HepG2 (cell line): ENCODE results near the gene WDR18. TPM values are rescaled to one million over a fixed set of nuclear protein-coding genes. Genes with fewer than 3 reads are reported as not detected.

ENCODE experiments used
- CBX1 ChIP-seq: IDR thresholded peaks from one replicate; pipeline ENCODE4 v1.6.1; 2016; ENCODE audit warnings: antibody characterized with exemption, low read depth
- JUN ChIP-seq: sonication (generic); formaldehyde crosslinking; IDR thresholded peaks from 2 replicates; pipeline ENCODE4 v1.4.0; 2020; ENCODE audit warnings: mild to moderate bottlenecking, missing genetic modification reagents
- JUND ChIP-seq: sonication (generic); formaldehyde crosslinking; IDR thresholded peaks from 2 replicates; pipeline ENCODE4 v1.8.0; 2022; ENCODE audit warnings: mild to moderate bottlenecking, missing genetic modification reagents
- NRL ChIP-seq: sonication (generic); formaldehyde crosslinking; IDR thresholded peaks from 2 replicates; pipeline ENCODE4 v1.5.0; 2020; ENCODE audit warnings: missing genetic modification reagents, mild to moderate bottlenecking, moderate library complexity, borderline replicate concordance
- SIN3B ChIP-seq: fragments of 150-350 bp; IDR thresholded peaks from 2 replicates; pipeline ENCODE4 v1.6.1; 2014; ENCODE audit warnings: low read length
- SP1 ChIP-seq, 2 experiments: fragments of 450-650 bp in 1 of 2; sonication (generic) in 1 of 2; formaldehyde crosslinking in 1 of 2; IDR thresholded peaks; 2 replicates each; pipeline versions ENCODE4 v1.4.0 to v1.6.1; 2016 to 2020; ENCODE audit warnings: missing genetic modification reagents in 1 of 2
- U2AF2 ChIP-seq: fragments of 200-400 bp; formaldehyde crosslinking; IDR thresholded peaks from 2 replicates; pipeline ENCODE4 v1.6.1; 2017; ENCODE audit warnings: low read depth, mild to moderate bottlenecking, low read length
- ZBTB20 ChIP-seq: sonication (generic); formaldehyde crosslinking; IDR thresholded peaks from 2 replicates; pipeline ENCODE4 v1.8.1; 2023; ENCODE audit warnings: missing genetic modification reagents, low read depth, mild to moderate bottlenecking, borderline replicate concordance
- ZMAT3 ChIP-seq: sonication (generic); formaldehyde crosslinking; conservative IDR thresholded peaks from 2 replicates; pipeline ENCODE4 v1.7.0; 2021; ENCODE audit warnings: missing genetic modification reagents
- ZNF205 ChIP-seq: IDR thresholded peaks from 2 replicates; pipeline ENCODE4 v1.6.1; 2018; ENCODE audit warnings: missing biosample characterization, missing genetic modification reagents
- ZNF326 ChIP-seq: sonication (generic); formaldehyde crosslinking; IDR thresholded peaks from 2 replicates; pipeline ENCODE4 v1.4.0; 2020; ENCODE audit warnings: missing genetic modification reagents, borderline replicate concordance
- ZNF484 ChIP-seq: sonication (generic); formaldehyde crosslinking; IDR thresholded peaks from 2 replicates; pipeline ENCODE4 v1.5.1; 2020; ENCODE audit warnings: mild to moderate bottlenecking, low read depth, missing genetic modification reagents, borderline replicate concordance
- polyA plus RNA-seq, 8 experiments: library from polyadenylated mRNA; depleted of rRNA in 3 of 8; stranded (reverse) in 7 of 8; unstranded in 1 of 8; fragments of >200 nt; fragmentation: Illumina TruSeq in 4 of 8; extraction: Trizol in 4 of 8; gene quantifications; 2 replicates each; pipeline versions ENCODE4 v1.2.1 to v1.2.3, GENCODE V29; 2011 to 2016; ENCODE audit warnings: low read depth in 4 of 8, missing spikeins in 1 of 8, mixed read lengths in 1 of 8; ENCODE audit not compliant: insufficient read depth in 1 of 8
- total RNA-seq, 5 experiments: library from RNA; depleted of rRNA; stranded (reverse); fragments of >200 nt; fragmentation: Illumina TruSeq; extraction: Trizol; gene quantifications; 2 replicates each; pipeline ENCODE4 v1.2.3, GENCODE V29; 2016; ENCODE audit warnings: low read depth in 1 of 5
- TF ChIP-seq, protein P1 (sequence below): sonication (generic); formaldehyde crosslinking; IDR thresholded peaks from 2 replicates; pipeline ENCODE4 v1.5.1; 2020; ENCODE audit warnings: mild to moderate bottlenecking, missing genetic modification reagents, borderline replicate concordance
- TF ChIP-seq, protein P2 (sequence below): sonication (generic); formaldehyde crosslinking; IDR thresholded peaks from 2 replicates; pipeline ENCODE4 v1.4.0; 2020; ENCODE audit warnings: mild to moderate bottlenecking, missing genetic modification reagents, borderline replicate concordance
- TF ChIP-seq, protein P3 (sequence below): sonication (generic); formaldehyde crosslinking; IDR thresholded peaks from 2 replicates; pipeline ENCODE4 v1.4.0; 2020; ENCODE audit warnings: mild to moderate bottlenecking, low read depth, missing genetic modification reagents
- TF ChIP-seq, protein P4 (sequence below): IDR thresholded peaks from 2 replicates; pipeline ENCODE4 v1.6.1; 2016; ENCODE audit warnings: low read depth
- TF ChIP-seq, protein P5 (sequence below): IDR thresholded peaks from 2 replicates; pipeline ENCODE4 v1.6.1; 2018; ENCODE audit warnings: missing genetic modification reagents

The WDR18 gene
- total and polyA plus RNA-seq, 2 of the 13 experiments (the other 11 are each of a cell fraction or from before 2014, with no cell fraction given) = 36.4 to 47.6 TPM

DNA sequence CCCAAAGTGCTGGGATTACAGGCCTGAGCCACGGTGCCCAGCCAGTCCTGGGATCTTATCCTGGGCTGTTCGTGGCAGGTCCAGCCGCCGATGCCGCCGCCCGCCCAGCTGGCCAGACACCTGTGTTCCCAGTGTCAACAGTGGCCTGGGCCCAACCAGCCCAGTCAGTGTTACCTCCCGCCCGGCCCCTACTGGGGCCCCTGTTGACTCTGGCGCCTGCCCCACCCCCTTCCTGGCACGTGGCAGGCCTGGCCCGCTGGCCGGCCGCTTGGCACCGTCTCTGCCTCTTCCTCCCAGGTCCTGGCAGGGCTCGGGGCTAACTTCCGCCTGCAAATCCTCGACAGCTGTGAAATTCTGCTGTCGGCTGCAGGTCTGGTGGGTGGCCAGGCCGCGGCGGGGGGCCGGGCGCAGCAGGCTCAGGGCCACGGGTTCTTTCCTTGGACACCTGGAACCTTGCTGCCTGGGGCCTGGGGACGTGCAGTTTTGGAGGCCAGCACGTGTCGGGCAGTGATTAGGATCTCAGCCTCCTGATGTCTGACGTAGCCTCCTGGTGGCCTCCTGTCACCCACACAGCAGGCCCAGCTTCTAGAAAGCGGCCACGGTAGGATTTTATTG is 49.2 kb upstream of the WDR18 start (continued):
- TF ChIP-seq, protein P1, sequence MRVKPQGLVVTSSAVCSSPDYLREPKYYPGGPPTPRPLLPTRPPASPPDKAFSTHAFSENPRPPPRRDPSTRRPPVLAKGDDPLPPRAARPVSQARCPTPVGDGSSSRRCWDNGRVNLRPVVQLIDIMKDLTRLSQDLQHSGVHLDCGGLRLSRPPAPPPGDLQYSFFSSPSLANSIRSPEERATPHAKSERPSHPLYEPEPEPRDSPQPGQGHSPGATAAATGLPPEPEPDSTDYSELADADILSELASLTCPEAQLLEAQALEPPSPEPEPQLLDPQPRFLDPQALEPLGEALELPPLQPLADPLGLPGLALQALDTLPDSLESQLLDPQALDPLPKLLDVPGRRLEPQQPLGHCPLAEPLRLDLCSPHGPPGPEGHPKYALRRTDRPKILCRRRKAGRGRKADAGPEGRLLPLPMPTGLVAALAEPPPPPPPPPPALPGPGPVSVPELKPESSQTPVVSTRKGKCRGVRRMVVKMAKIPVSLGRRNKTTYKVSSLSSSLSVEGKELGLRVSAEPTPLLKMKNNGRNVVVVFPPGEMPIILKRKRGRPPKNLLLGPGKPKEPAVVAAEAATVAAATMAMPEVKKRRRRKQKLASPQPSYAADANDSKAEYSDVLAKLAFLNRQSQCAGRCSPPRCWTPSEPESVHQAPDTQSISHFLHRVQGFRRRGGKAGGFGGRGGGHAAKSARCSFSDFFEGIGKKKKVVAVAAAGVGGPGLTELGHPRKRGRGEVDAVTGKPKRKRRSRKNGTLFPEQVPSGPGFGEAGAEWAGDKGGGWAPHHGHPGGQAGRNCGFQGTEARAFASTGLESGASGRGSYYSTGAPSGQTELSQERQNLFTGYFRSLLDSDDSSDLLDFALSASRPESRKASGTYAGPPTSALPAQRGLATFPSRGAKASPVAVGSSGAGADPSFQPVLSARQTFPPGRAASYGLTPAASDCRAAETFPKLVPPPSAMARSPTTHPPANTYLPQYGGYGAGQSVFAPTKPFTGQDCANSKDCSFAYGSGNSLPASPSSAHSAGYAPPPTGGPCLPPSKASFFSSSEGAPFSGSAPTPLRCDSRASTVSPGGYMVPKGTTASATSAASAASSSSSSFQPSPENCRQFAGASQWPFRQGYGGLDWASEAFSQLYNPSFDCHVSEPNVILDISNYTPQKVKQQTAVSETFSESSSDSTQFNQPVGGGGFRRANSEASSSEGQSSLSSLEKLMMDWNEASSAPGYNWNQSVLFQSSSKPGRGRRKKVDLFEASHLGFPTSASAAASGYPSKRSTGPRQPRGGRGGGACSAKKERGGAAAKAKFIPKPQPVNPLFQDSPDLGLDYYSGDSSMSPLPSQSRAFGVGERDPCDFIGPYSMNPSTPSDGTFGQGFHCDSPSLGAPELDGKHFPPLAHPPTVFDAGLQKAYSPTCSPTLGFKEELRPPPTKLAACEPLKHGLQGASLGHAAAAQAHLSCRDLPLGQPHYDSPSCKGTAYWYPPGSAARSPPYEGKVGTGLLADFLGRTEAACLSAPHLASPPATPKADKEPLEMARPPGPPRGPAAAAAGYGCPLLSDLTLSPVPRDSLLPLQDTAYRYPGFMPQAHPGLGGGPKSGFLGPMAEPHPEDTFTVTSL (CRISPR knock-in tag) = peak; percentile 19; the same call in 1 of the 2 replicates
- peak; percentile 14; the same call in 1 of the 2 replicates for TF ChIP-seq JUND
- peak; percentile 61 for TF ChIP-seq CBX1
- TF ChIP-seq U2AF2 = no peak
- peak; percentile 77; the same call in 1 of the 2 replicates for TF ChIP-seq ZBTB20 (CRISPR knock-in tag)
- peak; percentile 80 for TF ChIP-seq ZNF205 (CRISPR knock-in tag)
- TF ChIP-seq SIN3B = no peak
- TF ChIP-seq ZMAT3 (CRISPR knock-in tag) = peak; percentile 98
- TF ChIP-seq SP1 (IDR thresholded peaks at IDR 0.05) = no peak
- peak; percentile 84 for TF ChIP-seq SP1 (CRISPR knock-in tag; IDR thresholded peaks at IDR 0.05)
- TF ChIP-seq, protein P2, sequence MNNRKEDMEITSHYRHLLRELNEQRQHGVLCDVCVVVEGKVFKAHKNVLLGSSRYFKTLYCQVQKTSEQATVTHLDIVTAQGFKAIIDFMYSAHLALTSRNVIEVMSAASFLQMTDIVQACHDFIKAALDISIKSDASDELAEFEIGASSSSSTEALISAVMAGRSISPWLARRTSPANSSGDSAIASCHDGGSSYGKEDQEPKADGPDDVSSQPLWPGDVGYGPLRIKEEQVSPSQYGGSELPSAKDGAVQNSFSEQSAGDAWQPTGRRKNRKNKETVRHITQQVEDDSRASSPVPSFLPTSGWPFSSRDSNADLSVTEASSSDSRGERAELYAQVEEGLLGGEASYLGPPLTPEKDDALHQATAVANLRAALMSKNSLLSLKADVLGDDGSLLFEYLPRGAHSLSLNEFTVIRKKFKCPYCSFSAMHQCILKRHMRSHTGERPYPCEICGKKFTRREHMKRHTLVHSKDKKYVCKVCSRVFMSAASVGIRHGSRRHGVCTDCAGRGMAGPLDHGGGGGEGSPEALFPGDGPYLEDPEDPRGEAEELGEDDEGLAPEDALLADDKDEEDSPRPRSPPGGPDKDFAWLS (CRISPR knock-in tag) = 0 out of 2 replicates have a peak, but pooled peaks have one; percentile 61
- peak; percentile 35; the same call in 1 of the 2 replicates for TF ChIP-seq JUN
- no peak for TF ChIP-seq ZNF484 (CRISPR knock-in tag)
- TF ChIP-seq, protein P3, sequence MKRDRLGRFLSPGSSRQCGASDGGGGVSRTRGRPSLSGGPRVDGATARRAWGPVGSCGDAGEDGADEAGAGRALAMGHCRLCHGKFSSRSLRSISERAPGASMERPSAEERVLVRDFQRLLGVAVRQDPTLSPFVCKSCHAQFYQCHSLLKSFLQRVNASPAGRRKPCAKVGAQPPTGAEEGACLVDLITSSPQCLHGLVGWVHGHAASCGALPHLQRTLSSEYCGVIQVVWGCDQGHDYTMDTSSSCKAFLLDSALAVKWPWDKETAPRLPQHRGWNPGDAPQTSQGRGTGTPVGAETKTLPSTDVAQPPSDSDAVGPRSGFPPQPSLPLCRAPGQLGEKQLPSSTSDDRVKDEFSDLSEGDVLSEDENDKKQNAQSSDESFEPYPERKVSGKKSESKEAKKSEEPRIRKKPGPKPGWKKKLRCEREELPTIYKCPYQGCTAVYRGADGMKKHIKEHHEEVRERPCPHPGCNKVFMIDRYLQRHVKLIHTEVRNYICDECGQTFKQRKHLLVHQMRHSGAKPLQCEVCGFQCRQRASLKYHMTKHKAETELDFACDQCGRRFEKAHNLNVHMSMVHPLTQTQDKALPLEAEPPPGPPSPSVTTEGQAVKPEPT (CRISPR knock-in tag) = peak; percentile 75; the same call in 1 of the 2 replicates
- TF ChIP-seq, protein P4, sequence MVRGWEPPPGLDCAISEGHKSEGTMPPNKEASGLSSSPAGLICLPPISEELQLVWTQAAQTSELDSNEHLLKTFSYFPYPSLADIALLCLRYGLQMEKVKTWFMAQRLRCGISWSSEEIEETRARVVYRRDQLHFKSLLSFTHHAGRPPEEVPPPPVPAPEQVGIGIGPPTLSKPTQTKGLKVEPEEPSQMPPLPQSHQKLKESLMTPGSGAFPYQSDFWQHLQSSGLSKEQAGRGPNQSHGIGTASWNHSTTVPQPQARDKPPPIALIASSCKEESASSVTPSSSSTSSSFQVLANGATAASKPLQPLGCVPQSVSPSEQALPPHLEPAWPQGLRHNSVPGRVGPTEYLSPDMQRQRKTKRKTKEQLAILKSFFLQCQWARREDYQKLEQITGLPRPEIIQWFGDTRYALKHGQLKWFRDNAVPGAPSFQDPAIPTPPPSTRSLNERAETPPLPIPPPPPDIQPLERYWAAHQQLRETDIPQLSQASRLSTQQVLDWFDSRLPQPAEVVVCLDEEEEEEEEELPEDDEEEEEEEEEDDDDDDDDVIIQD (CRISPR knock-in tag) = peak; percentile 40; the same call in 1 of the 2 replicates
- TF ChIP-seq NRL = peak; percentile 70
- TF ChIP-seq ZNF326 = no peak; the same call in 1 of the 2 replicates
- TF ChIP-seq, protein P5, sequence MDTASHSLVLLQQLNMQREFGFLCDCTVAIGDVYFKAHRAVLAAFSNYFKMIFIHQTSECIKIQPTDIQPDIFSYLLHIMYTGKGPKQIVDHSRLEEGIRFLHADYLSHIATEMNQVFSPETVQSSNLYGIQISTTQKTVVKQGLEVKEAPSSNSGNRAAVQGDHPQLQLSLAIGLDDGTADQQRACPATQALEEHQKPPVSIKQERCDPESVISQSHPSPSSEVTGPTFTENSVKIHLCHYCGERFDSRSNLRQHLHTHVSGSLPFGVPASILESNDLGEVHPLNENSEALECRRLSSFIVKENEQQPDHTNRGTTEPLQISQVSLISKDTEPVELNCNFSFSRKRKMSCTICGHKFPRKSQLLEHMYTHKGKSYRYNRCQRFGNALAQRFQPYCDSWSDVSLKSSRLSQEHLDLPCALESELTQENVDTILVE (CRISPR knock-in tag) = peak; percentile 88
